HCT116 (cell line): ENCODE results near the gene SLC23A1.

Experiments used
- ATF3 ChIP-seq: IDR thresholded peaks from 2 replicates; pipeline ENCODE4 v1.6.1; 2012
- CTCF ChIP-seq, 3 experiments: fragments of 200-600 bp in 1 of 3; sonication (generic) in 1 of 3; IDR thresholded peaks in 2 of 3; conservative IDR thresholded peaks in 1 of 3; 2 replicates each; pipeline ENCODE4 v1.5.1; 2012 to 2017; ENCODE audit warnings: low read depth in 2 of 3, low read length in 2 of 3, antibody characterized with exemption in 1 of 3, borderline replicate concordance in 1 of 3, control low read depth in 1 of 3, mild to moderate bottlenecking in 1 of 3, mixed read lengths in 1 of 3, mixed run types in 1 of 3, moderate library complexity in 1 of 3; ENCODE audit not compliant: insufficient read depth in 1 of 3
- EGR1 ChIP-seq: IDR thresholded peaks from 2 replicates; pipeline ENCODE4 v1.6.1; 2012; ENCODE audit warnings: low read depth
- MAX ChIP-seq: IDR thresholded peaks from 2 replicates; pipeline ENCODE4 v1.6.1; 2012
- POLR2AphosphoS5 ChIP-seq: IDR thresholded peaks from 2 replicates; pipeline ENCODE4 v1.6.1; 2011; ENCODE audit warnings: mild to moderate bottlenecking, low read depth, low read length, moderate library complexity
- REST ChIP-seq: IDR thresholded peaks from 2 replicates; pipeline ENCODE4 v1.6.1; 2012; ENCODE audit warnings: low read depth
- SIN3A ChIP-seq: IDR thresholded peaks from 2 replicates; pipeline ENCODE4 v1.6.1; 2012; ENCODE audit warnings: low read depth

- TF ChIP-seq CTCF (IDR thresholded peaks at IDR 0.05 in 2 of 3, conservative IDR thresholded peaks at IDR 0.05 in 1 of 3; ENCODE audit: borderline replicate concordance in 1 of 3, insufficient read depth in 1 of 3, low read depth in 2 of 3, low read length in 2 of 3): no peak
- no peak for TF ChIP-seq REST
- no peak for TF ChIP-seq SIN3A
- no peak for TF ChIP-seq ATF3
- TF ChIP-seq POLR2AphosphoS5: no peak
- TF ChIP-seq EGR1: no peak
- no peak for TF ChIP-seq MAX
Measured at GRCh38 chr5:139388198-139388821, 5.2 kb upstream of the SLC23A1 start.
